C4-2B (cell line): ENCODE data around the gene PPP1R14D.

Experiments
- H3K27ac ChIP-seq: fragments of 450-650 bp; 2 replicates; pipeline ENCODE4 v1.5.1; 2017
- CTCF ChIP-seq: fragments of 450-650 bp; conservative IDR thresholded peaks from 2 replicates; pipeline ENCODE4 v1.5.1; 2017; ENCODE audit warnings: mild to moderate bottlenecking
- ZFX ChIP-seq: fragments of 450-650 bp; IDR thresholded peaks from 2 replicates; pipeline ENCODE4 v1.6.1; 2017

PPP1R14D gene

GRCh38 chr15:40856746-40857145, 28.2 kb upstream of the PPP1R14D start:
- no peak for TF ChIP-seq CTCF
- TF ChIP-seq ZFX: no peak
- peak overlapping the region; percentile 80 for H3K27ac ChIP-seq

- peak overlapping the region; percentile 80 for H3K27ac ChIP-seq
- TF ChIP-seq ZFX: no peak
- no peak for TF ChIP-seq CTCF
Observed at GRCh38 chr15:40855706-40856234, 27.3 kb upstream of the PPP1R14D start.

- no peak overlapping the region for H3K27ac ChIP-seq
- TF ChIP-seq ZFX (no peak), CTCF (no peak)
Observed at GRCh38 chr15:40854161-40854560, 25.7 kb upstream of the PPP1R14D start.

GRCh38 chr15:40853241-40853890, 24.9 kb upstream of the PPP1R14D start:
- no peak for TF ChIP-seq CTCF
- no peak for TF ChIP-seq ZFX
- H3K27ac ChIP-seq: no peak overlapping the region

GRCh38 chr15:40852529-40852928, 24.0 kb upstream of the PPP1R14D start:
- TF ChIP-seq CTCF (no peak), ZFX (no peak)
- H3K27ac ChIP-seq: no peak overlapping the region

GRCh38 chr15:40850576-40851112, 22.1 kb upstream of the PPP1R14D start:
- no peak for TF ChIP-seq ZFX
- TF ChIP-seq CTCF: no peak
- no peak overlapping the region for H3K27ac ChIP-seq

GRCh38 chr15:40847223-40847961, 18.9 kb upstream of the PPP1R14D start:
- H3K27ac ChIP-seq: peak overlapping the region; percentile 93
- TF ChIP-seq CTCF: no peak
- TF ChIP-seq ZFX: no peak
